Stomach (tissue), 9 donors: ENCODE measurements around the gene HDLBP. TPM values are rescaled to one million over a fixed set of nuclear protein-coding genes. Genes with fewer than 3 reads are reported as not detected.

ENCODE experiments used
- DNase-seq, 2 donors: peaks; one replicate each; pipeline versions ENCODE4 v3.0.0 to v3.0.0-alpha.2; 2013 to 2019
- H3K27ac ChIP-seq, 5 donors: fragments of 200-600 bp in 4 of 5; sonication (generic) in 4 of 5; one replicate each; pipeline ENCODE4 v1.5.1; 2013 to 2019; ENCODE audit warnings: mild to moderate bottlenecking in 1 of 5, moderate library complexity in 1 of 5
- H3K27me3 ChIP-seq, 3 donors: fragments of 200-600 bp; sonication (generic); one replicate each; pipeline ENCODE4 v1.5.1; 2017 to 2019; ENCODE audit warnings: mixed run types in 1 of 3
- H3K36me3 ChIP-seq, 4 donors: fragments of 200-600 bp; sonication (generic); 1 replicate in 3 of 4; 2 replicates in 1 of 4; pipeline ENCODE4 v1.5.1; 2016 to 2019
- H3K4me1 ChIP-seq, 4 donors: fragments of 200-600 bp; sonication (generic); one replicate each; pipeline ENCODE4 v1.5.1; 2016 to 2019
- H3K4me3 ChIP-seq, 4 donors: fragments of 200-600 bp; sonication (generic) in 3 of 4; one replicate each; pipeline ENCODE4 v1.5.1; 2016 to 2019; ENCODE audit warnings: mild to moderate bottlenecking in 1 of 4
- H3K9me3 ChIP-seq, 4 donors: fragments of 200-600 bp; sonication (generic); one replicate each; pipeline ENCODE4 v1.5.1; 2016 to 2019
- CTCF ChIP-seq, 7 experiments: fragments of 450-650 bp in 4 of 7; fragments of 200-600 bp in 3 of 7; sonication (generic) in 3 of 7; IDR thresholded peaks; one replicate each; pipeline ENCODE4 v1.5.1; 2016 to 2019; ENCODE audit warnings: antibody characterized with exemption in 7 of 7, control low read depth in 2 of 7, mild to moderate bottlenecking in 1 of 7
- EP300 ChIP-seq: sonication (generic); formaldehyde crosslinking; IDR thresholded peaks from one replicate; pipeline ENCODE4 v1.6.1; 2017; ENCODE audit warnings: antibody characterized with exemption
- POLR2A ChIP-seq, 4 donors: fragments of 450-650 bp; IDR thresholded peaks; one replicate each; pipeline ENCODE4 v1.6.1; 2016; ENCODE audit warnings: antibody characterized with exemption in 4 of 4, control low read depth in 2 of 4, mild to moderate bottlenecking in 1 of 4, moderate library complexity in 1 of 4
- POLR2AphosphoS5 ChIP-seq, 3 donors: sonication (generic); formaldehyde crosslinking; IDR thresholded peaks; one replicate each; pipeline ENCODE4 v1.6.1; 2016; ENCODE audit warnings: antibody characterized with exemption in 3 of 3
- WGBS, 5 donors: extraction: QIAGEN DNeasy Blood & Tissue Kit in 3 of 5; methylation state at CpG; one replicate each; pipeline versions ENCODE4 v1.1.5 to v1.1.7; 2013 to 2018; 5-methylcytosine and 5-hydroxymethylcytosine counted together
- intact Hi-C: fragments of 100-400 bp; cut with DNase I; formaldehyde crosslinking; loops from one replicate; pipeline ENCODE4 v1.15.1; 2023; ENCODE audit warnings: low total_unique reads
- polyA plus RNA-seq, 3 donors: library from polyadenylated mRNA; stranded (reverse); fragments of 200-250 nt; gene quantifications; one replicate each; pipeline ENCODE4 v1.2.3, GENCODE V29; 2013
- total RNA-seq, 5 donors: library from RNA; depleted of rRNA; stranded (reverse); fragments of >200 nt; gene quantifications; one replicate each; pipeline versions ENCODE4 v1.1.0 to v1.2.3, GENCODE V29; 2014 to 2016
- donor health status: healthy with polysubstance abuse.
- donor health status: Bipolar disorder and iron deficiency.
- donor health status: healthy.

The HDLBP gene
- total and polyA plus RNA-seq, 8 donors = 171 to 752 (median 397) TPM

DNA sequence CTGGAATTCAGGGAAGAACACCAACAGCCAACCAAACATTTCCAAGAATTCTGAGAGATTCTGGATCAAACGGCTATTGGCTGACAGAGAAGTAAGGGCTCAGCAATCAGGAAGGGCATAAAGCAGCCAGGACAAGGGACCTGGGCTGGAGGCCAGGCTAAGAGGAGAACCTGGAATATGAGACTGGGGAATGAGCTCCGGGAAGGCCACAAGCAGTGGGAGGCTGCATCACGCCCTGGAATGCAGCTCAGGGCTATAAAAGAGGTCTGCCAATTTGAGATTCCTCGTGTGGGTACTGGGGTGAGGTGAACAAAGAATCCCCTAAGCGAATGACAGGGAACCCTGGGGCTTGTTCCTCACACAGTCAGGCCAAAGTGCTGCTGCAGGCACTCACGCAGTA lies 66.6 kb downstream of the HDLBP start:
- H3K4me3 ChIP-seq = no peak overlapping the region
- no peaks in the 10 kb centered on the region for H3K27me3 ChIP-seq
- peaks cover 98 to 100% (median 100%) of the 10 kb centered on the region in 4 donors for H3K36me3 ChIP-seq
- H3K4me1 ChIP-seq = no peaks in the 10 kb centered on the region
- no peak for TF ChIP-seq POLR2A (IDR thresholded peaks at IDR 0.05)
- no peak for TF ChIP-seq POLR2AphosphoS5 (IDR thresholded peaks at IDR 0.05)
- TF ChIP-seq CTCF (IDR thresholded peaks at IDR 0.05) = no peak
- TF ChIP-seq EP300 = no peak
- no peak overlapping the region for H3K27ac ChIP-seq
- no peak for DNase-seq
- intact Hi-C loops = no loop called here
- H3K9me3 ChIP-seq = no peaks in the 10 kb centered on the region
- 75 to 85% (median 82%) methylated on average over 6 of the region's 6 CpGs for WGBS, 5 donors

- TF ChIP-seq POLR2A (IDR thresholded peaks at IDR 0.05) (no peak), POLR2AphosphoS5 (IDR thresholded peaks at IDR 0.05) (no peak), EP300 (no peak)
- no peak for DNase-seq
- no peak overlapping the region for H3K4me3 ChIP-seq
- intact Hi-C loops = no loop called here
- H3K27ac ChIP-seq = no peak overlapping the region
- no peaks in the 10 kb centered on the region for H3K27me3 ChIP-seq
- no peaks in the 10 kb centered on the region for H3K9me3 ChIP-seq
- H3K4me1 ChIP-seq = no peaks in the 10 kb centered on the region
- H3K36me3 ChIP-seq = peaks cover 98 to 100% (median 100%) of the 10 kb centered on the region in 4 donors
- WGBS, 5 donors = 94 to 98% (median 96%) methylated on average over 11 of the region's 11 CpGs
Measured at GRCh38 chr2:241248289-241248688, 67.2 kb downstream of the HDLBP start.

DNA sequence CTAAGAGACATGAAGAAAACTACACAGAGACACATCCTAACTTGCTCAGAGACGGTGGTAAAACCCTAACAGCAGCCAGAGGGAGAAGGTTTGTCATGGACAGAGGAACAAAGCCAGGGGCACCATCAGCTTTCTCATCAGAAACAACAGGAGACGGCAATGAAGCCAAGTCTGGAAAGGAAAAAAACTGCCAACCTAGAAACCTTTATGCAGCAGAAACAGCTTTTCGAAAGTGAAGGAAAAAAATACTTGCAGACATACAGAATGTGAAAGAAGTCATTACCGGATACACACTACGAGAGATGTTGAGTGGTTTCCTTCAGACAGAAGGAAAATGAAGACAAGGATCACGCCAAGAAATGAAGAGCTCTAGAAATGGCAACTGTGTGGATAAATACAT lies 71.1 kb downstream of the HDLBP start:
- WGBS, 5 donors = 90 to 95% (median 92%) methylated on average over 6 of the region's 6 CpGs
- Histone ChIP-seq H3K9me3 (no peaks in the 10 kb centered on the region), H3K4me3 (no peak overlapping the region), H3K4me1 (no peaks in the 10 kb centered on the region), H3K27ac (no peak overlapping the region), H3K27me3 (no peaks in the 10 kb centered on the region), H3K36me3 (peaks cover 96 to 100% (median 100%) of the 10 kb centered on the region in 4 donors)
- no peak for TF ChIP-seq POLR2A (IDR thresholded peaks at IDR 0.05)
- TF ChIP-seq EP300 = no peak
- no peak for TF ChIP-seq POLR2AphosphoS5 (IDR thresholded peaks at IDR 0.05)
- TF ChIP-seq CTCF (IDR thresholded peaks at IDR 0.05) = no peak
- DNase-seq = no peak
- intact Hi-C loops = no loop called here

GRCh38 chr2:241242306-241242705 lies 73.2 kb downstream of the HDLBP start:
- no peak overlapping the region for H3K4me3 ChIP-seq
- intact Hi-C loops = no loop called here
- peaks cover 96 to 100% (median 100%) of the 10 kb centered on the region in 4 donors for H3K36me3 ChIP-seq
- H3K4me1 ChIP-seq = no peaks in the 10 kb centered on the region
- 68 to 84% (median 76%) methylated on average over 14 of the region's 14 CpGs for WGBS, 5 donors
- no peak for DNase-seq
- H3K27me3 ChIP-seq = no peaks in the 10 kb centered on the region
- H3K9me3 ChIP-seq = no peaks in the 10 kb centered on the region
- TF ChIP-seq POLR2AphosphoS5 (IDR thresholded peaks at IDR 0.05) (no peak), CTCF (IDR thresholded peaks at IDR 0.05) (no peak), POLR2A (IDR thresholded peaks at IDR 0.05) (no peak), EP300 (no peak)
- H3K27ac ChIP-seq = no peak overlapping the region

GRCh38 chr2:241241669-241242068 lies 73.8 kb downstream of the HDLBP start:
- no peaks in the 10 kb centered on the region for H3K4me1 ChIP-seq
- no peaks in the 10 kb centered on the region for H3K9me3 ChIP-seq
- intact Hi-C loops = no loop called here
- no peak overlapping the region for H3K27ac ChIP-seq
- WGBS, 5 donors = 74 to 88% (median 84%) methylated on average over 4 of the region's 4 CpGs
- H3K4me3 ChIP-seq = no peak overlapping the region
- no peak for TF ChIP-seq CTCF (IDR thresholded peaks at IDR 0.05)
- no peak for TF ChIP-seq POLR2AphosphoS5 (IDR thresholded peaks at IDR 0.05)
- TF ChIP-seq EP300 = no peak
- DNase-seq = no peak
- H3K27me3 ChIP-seq = no peaks in the 10 kb centered on the region
- H3K36me3 ChIP-seq = peaks cover 96 to 100% (median 100%) of the 10 kb centered on the region in 4 donors
